Osteoblast (primary cell): ENCODE data around the gene TNP2. TPM values are rescaled to one million over a fixed set of nuclear protein-coding genes. Genes with fewer than 3 reads are reported as not detected.

Experiments
- DNase-seq: peaks from one replicate; pipeline ENCODE4 v3.0.0; 2011; ENCODE audit warnings: low spot score, mixed read lengths; ENCODE audit not compliant: insufficient read length; ENCODE audit errors: missing footprints
- H2AFZ ChIP-seq: 2 replicates; pipeline ENCODE4 v1.6.0; 2011; ENCODE audit warnings: mild to moderate bottlenecking, low read length
- H3K27ac ChIP-seq: 2 replicates; pipeline ENCODE4 v1.5.1; 2011; ENCODE audit warnings: mild to moderate bottlenecking, low read depth, low read length, moderate library complexity
- H3K27me3 ChIP-seq: 2 replicates; pipeline ENCODE4 v1.6.0; 2012; ENCODE audit warnings: mild to moderate bottlenecking, control low read depth, inconsistent platforms, low read length, moderate library complexity; ENCODE audit not compliant: insufficient read depth
- H3K36me3 ChIP-seq: 2 replicates; pipeline ENCODE4 v1.5.1; 2011; ENCODE audit warnings: mild to moderate bottlenecking, low read length, control low read depth, moderate library complexity; ENCODE audit not compliant: insufficient read depth
- H3K4me1 ChIP-seq: 2 replicates; pipeline ENCODE4 v1.5.1; 2011; ENCODE audit warnings: mild to moderate bottlenecking, low read length, control low read depth, moderate library complexity; ENCODE audit not compliant: insufficient read depth
- H3K4me2 ChIP-seq: 2 replicates; pipeline ENCODE4 v1.6.0; 2011; ENCODE audit warnings: mild to moderate bottlenecking, low read length; ENCODE audit not compliant: insufficient read depth
- H3K4me3 ChIP-seq: fragments of 200-600 bp; sonication (generic); 3 replicates; pipeline ENCODE4 v1.5.1; 2012; ENCODE audit warnings: mild to moderate bottlenecking, low read length, inconsistent platforms; ENCODE audit not compliant: insufficient read depth
- H3K79me2 ChIP-seq: 2 replicates; pipeline ENCODE4 v1.6.0; 2012; ENCODE audit warnings: mild to moderate bottlenecking, low read length, control low read depth, inconsistent platforms; ENCODE audit not compliant: insufficient read depth
- H3K9me3 ChIP-seq: 2 replicates; pipeline ENCODE4 v1.5.1; 2011; ENCODE audit warnings: low read depth, low read length, control low read depth
- H4K20me1 ChIP-seq: 2 replicates; pipeline ENCODE4 v1.6.0; 2012; ENCODE audit warnings: mild to moderate bottlenecking, low read length, control low read depth; ENCODE audit not compliant: insufficient read depth
- CTCF ChIP-seq: IDR thresholded peaks from 2 replicates; pipeline ENCODE4 v1.5.1; 2011; ENCODE audit warnings: mild to moderate bottlenecking, low read depth, low read length, moderate library complexity; ENCODE audit errors: extremely low read depth
- total RNA-seq: library from RNA; depleted of rRNA; stranded (reverse); fragments of >200 nt; gene quantifications from 2 replicates; pipeline ENCODE4 v1.2.3, GENCODE V29; 2012

TNP2 gene
- total RNA-seq, 1 donor: not detected

- no peak for TF ChIP-seq CTCF
- H3K27ac ChIP-seq: no peak overlapping the region
- H3K27me3 ChIP-seq: no peaks in the 10 kb centered on the region
- peaks cover 14% of the 10 kb centered on the region for H3K4me1 ChIP-seq
- no peak overlapping the region for H3K4me3 ChIP-seq
- no peak overlapping the region for H3K4me2 ChIP-seq
- H3K9me3 ChIP-seq: no peaks in the 10 kb centered on the region
- DNase-seq: no peak
- H3K36me3 ChIP-seq: no peaks in the 10 kb centered on the region
- no peaks in the 10 kb centered on the region for H3K79me2 ChIP-seq
- H4K20me1 ChIP-seq: peaks cover 11% of the 10 kb centered on the region
- H2AFZ ChIP-seq: no peak overlapping the region
Observed at GRCh38 chr16:11250091-11250785, 18.9 kb downstream of the TNP2 start.

- DNase-seq: no peak
- H3K4me2 ChIP-seq: no peak overlapping the region
- no peak overlapping the region for H3K4me3 ChIP-seq
- H3K36me3 ChIP-seq: no peaks in the 10 kb centered on the region
- peaks cover 12% of the 10 kb centered on the region for H3K4me1 ChIP-seq
- H3K9me3 ChIP-seq: no peaks in the 10 kb centered on the region
- H3K79me2 ChIP-seq: no peaks in the 10 kb centered on the region
- TF ChIP-seq CTCF: no peak
- H2AFZ ChIP-seq: no peak overlapping the region
- peaks cover 7% of the 10 kb centered on the region for H4K20me1 ChIP-seq
- H3K27me3 ChIP-seq: no peaks in the 10 kb centered on the region
- no peak overlapping the region for H3K27ac ChIP-seq
Observed at GRCh38 chr16:11249233-11250061, 19.7 kb downstream of the TNP2 start.

- Histone ChIP-seq H3K27me3 (peaks cover 4% of the 10 kb centered on the region), H3K9me3 (no peaks in the 10 kb centered on the region), H3K27ac (no peak overlapping the region), H2AFZ (no peak overlapping the region), H3K4me2 (no peak overlapping the region), H3K79me2 (no peaks in the 10 kb centered on the region), H3K4me3 (no peak overlapping the region), H3K36me3 (no peaks in the 10 kb centered on the region), H4K20me1 (no peaks in the 10 kb centered on the region), H3K4me1 (peaks cover 3% of the 10 kb centered on the region)
- DNase-seq: no peak
- no peak for TF ChIP-seq CTCF
Observed at GRCh38 chr16:11248133-11248532, 21.0 kb downstream of the TNP2 start.

GRCh38 chr16:11245988-11246387 is 23.1 kb downstream of the TNP2 start:
- Histone ChIP-seq H3K9me3 (no peaks in the 10 kb centered on the region), H4K20me1 (no peaks in the 10 kb centered on the region), H3K79me2 (no peaks in the 10 kb centered on the region), H3K27ac (no peak overlapping the region), H3K27me3 (peaks cover 4% of the 10 kb centered on the region), H3K36me3 (no peaks in the 10 kb centered on the region), H3K4me3 (no peak overlapping the region), H3K4me1 (no peaks in the 10 kb centered on the region), H2AFZ (no peak overlapping the region), H3K4me2 (no peak overlapping the region)
- no peak for DNase-seq
- no peak for TF ChIP-seq CTCF
